Activated CD4-positive, CD25-positive, alpha-beta regulatory T cell treated with anti-CD3 and anti-CD28 coated beads, Interleukin-2, amount 50 U/mL, for 16 hours (primary cell): ENCODE data around the gene EN2.

Experiments
- DNase-seq: peaks from one replicate; pipeline ENCODE4 v3.0.0-alpha.2; 2020; ENCODE audit warnings: low read depth, low spot score

EN2 gene

DNA sequence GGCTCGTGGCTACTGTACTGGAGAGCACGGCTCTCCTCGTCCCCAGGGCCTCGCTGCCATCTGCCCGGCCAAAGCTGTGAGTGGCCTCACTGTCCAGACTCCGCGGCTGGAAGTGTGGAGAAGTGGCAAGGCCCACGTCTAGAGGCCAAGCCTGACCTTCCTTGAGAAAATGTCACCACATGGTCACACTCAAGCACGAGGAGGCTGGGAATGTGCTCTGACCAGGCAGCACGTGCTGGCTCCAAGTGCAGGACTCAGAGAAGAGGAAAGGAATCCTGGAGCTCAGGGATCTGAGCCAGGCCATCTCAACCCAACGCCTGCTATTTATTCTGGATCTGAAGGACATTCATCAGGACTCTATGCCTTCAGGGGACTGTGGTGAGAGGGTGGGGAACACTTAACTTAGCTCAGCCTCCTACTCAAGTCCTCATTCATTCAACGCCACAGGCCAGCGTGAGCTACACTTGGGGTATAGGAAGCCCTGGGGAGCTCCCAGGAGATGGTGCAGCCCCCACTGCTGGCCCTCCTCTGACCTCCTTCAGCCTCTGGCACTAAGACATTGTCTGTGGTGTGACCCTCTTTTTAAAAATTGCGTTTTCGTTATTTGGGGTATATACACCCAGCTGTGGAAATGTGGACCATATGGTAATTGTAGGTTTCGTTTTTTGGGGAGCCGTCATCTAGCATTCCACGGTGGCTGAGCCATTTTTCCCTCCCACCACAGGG lies 29.0 kb downstream of the EN2 start:
- no peak for DNase-seq

DNA sequence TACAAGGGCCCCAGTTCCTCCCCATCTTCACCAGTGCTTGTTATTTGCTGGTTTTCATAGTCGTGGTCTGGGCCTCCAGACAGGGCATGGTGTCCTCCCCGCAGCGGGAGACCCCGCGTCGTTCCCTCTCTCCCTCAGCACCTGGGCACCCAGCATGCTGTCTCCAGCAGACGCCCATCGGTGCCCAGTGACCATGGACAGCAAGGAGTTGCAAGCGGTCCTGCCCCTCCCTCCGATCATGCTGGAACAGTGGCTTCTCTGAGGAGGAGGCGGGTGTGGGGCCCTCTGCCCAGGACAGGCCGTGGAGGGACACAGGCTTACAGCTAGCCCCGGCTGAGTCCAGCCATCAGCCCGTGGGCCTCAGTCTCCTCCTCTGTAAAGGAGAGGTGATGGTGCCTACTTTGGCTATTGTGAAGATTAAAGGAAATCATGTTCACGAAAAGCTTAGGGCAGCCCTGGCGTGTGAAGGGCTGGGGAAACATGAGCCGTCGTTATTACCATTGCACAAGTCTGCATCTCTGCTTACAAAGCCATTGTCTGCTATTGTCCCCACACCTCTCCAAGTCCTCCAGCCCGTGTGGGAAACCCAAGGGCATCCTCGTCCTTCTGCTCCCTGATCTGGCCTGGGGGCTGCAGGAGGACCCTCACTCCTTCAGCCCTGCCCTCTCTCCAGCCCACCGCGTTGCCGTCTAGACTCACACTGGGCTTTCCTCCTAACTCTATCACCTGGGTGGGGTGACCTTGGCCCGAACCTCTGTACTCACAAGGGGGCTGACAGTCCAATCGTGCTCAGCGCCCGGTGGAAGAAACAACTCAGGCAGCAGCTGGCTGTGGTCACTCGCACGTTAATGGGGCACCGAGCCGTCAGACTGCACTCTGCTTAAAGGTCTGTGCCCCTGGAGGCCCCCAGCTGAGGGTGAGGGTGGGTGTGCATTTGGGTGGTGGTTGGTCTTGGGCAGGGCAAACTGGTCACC lies 29.9 kb downstream of the EN2 start:
- no peak for DNase-seq

DNA sequence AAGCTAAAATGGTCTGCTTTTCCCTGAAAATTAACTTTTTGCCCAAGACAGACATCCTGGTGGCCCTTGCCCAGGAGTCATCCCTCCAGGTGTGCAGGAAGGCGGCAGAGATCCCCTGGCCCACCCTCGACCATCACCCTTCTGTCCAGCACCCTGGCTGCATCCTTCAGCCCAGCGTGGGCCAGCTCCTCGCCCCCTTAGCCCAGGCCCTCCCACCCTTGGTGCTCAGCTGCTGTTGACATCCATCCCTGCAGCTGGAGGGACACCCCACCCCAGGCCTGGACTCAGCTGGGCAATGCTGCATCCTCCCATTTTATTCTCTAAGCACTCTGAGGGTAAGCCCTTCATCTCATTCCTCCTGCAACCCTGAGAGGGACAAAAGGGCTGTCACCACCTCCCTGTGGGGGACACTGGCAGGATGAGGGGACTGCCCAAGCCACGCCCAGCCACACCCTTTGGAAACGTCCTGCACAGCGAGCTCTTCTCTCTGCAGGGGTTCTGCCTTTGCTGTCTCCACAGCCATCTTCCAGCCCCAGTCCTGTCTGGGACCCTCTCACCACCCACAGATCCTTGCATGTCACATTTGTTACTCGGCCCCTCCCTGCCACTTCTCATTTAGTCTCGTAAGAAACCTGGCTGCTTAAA lies 30.7 kb downstream of the EN2 start:
- DNase-seq, result no peak

DNA sequence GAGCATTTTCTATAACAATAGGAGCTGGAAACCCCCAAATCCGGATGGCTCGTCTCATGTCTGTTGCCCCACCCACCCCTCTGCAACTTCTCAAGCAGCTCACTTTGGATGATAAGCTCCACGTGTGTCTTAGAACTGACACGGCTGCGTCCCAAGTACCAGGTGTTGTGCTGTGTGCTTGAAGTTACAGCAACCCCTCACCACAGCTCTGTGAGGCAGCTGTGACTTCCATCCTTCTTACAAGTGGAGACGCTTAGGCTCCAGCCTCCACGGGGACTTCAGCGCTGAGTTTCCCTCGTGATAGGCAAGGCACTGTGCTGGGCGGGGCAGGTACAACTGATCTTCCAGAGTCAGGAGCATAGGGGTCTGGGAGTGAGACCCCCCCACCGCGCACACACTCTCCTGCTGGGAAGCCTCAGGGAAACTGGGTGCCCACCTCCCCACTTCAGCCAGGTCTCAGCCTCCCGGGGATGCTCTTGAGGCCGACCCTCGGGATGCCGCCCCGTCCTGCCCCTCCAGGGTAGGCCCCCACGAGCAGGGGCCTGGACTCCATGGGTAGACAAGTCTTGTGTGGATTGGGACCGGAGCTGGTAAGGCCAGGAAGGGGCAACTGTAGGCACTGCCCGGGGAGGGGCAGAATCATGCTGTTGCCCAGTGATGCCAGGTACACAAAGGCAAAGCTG lies 31.4 kb downstream of the EN2 start:
- DNase-seq, result no peak

DNA sequence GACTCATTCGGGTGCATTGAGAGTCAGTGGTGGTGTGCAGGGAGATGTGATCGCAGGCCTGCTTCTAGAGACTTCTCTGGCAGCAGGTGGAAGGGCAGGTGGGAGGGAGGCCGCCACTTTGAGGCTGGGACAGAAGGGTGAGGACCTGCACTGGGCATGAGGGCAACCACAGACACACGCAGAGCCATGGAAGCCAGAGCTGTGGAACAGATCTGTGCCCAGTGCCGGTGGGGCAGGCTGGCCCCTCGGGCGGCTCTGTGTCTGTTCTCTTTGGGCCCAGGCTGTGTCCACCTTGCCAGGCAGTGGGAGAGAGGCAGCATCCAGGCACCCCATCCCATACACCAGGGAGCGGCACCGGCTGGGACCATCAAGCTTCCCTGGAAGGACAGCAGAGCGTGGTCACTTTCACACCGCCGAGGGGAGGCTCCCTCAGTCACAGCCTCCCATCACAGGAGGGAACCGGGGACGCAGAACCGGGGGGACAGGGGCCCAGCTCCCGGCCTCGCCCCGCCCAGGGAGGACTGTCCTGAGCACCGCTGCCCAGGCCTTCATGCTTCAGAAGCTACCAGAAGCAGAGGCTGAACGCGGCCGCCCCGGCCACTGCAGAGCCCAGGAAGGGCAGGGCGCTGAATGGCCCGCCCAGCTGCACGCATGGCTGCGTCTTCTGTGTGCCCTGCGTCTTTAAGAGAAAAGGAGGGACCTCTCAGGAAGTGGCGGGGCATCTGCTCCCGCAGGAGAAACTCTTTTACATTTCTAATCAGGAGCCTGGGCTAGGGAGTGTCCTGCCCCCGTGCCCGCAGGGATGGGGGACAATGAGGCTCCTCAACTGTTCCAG lies 32.1 kb downstream of the EN2 start:
- DNase-seq, result no peak

DNA sequence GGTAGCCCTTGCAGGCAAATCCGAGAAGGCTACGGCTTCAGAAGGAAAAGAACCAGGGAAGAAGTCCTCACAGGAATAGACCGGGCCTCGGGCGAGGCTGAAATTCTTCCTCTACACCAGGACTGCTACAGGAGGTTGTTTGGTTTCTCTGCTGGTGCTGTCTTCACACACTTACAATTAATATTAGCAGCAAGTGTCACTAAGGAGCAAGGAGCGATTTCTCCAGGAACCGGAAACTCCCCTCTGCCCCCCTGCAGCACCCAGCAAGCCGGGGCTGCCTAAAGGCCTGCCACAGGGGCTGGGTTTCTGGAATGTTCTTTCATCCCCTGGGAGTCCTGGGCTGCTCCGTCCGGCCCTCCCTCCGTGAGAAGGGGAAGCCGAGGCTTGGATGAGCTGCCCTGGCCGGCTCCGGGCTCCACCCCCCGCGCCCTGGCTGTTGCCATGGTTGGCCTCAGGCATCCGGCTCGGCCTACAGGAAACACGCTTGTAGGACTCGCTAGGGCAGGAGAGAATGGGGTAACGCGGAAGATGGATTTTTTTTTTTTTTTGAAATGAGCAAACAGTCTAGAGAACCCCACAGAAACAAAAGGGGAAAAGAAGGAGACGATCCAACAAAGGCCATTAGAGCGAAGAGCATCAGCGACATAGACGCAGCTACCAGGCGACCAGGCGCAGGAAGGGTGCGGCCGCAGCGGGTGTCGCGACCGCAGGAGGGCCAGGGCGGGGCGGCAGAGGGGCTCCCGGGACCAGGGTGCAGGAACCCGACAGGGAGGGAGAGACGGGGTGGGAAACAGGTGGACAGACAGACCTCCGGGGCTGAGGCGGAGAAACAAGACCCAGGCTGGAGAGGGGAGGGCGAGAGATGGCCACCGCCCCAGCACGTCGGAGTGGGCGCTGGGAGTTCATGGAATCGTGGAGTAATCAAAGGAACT lies 33.0 kb downstream of the EN2 start:
- DNase-seq, result no peak

DNA sequence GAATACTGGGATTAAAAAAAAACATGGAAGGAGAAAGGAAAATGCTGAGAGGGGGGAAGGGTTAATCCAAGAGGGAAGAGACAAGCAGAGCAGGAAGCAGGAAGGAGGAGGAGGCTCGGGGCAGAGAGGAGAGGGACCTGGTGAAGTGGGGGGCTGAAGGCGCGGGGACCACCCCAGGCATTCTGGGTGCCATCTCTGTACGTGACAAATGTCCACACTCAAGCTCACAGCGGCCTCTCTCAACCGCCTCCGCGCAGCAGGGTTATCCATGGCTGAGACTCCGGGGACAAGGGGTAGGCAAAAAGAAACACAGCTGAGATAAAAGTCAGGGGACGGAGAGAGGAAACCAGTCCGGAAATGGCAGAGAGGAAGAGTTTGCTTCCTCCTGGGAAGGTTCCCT lies 33.9 kb downstream of the EN2 start:
- DNase-seq, result no peak

DNA sequence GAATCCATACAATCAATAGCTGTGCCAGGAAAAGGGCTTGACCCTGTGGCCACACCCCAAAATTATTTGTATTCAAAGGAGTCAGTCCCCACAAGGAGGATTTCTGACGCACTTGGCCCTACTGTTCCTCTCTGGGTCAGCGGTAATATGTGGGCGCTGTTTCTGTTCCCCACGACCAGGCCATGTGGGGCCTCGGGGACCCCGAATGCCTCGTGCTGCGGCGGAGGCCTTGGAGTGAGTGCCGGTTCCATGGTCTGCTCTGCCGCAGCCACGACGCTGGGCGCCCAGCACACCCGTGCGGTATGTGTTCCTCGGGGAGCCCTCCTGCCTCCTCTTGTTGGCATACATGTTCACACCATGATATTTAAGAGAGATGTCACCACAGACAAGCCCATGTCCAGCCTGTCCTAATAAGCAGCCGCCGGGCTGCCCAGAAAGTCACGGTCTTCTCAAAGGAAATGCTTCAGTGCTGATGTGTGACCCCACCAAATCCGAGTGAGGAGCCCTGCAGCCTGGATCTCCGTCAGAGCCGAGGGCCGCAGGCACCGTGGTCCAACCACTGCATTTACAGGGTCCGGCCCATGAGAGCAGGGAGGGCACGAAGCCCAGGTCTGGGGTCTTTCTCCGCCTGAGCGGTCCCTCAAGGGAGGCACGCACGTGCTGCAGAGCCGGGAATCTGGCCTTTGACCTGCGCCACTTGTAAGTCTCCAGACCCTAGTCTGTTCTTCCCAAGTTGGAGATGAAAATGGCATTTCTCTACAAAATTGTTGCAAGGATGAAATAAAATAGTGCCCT lies 36.0 kb downstream of the EN2 start:
- no peak for DNase-seq

DNA sequence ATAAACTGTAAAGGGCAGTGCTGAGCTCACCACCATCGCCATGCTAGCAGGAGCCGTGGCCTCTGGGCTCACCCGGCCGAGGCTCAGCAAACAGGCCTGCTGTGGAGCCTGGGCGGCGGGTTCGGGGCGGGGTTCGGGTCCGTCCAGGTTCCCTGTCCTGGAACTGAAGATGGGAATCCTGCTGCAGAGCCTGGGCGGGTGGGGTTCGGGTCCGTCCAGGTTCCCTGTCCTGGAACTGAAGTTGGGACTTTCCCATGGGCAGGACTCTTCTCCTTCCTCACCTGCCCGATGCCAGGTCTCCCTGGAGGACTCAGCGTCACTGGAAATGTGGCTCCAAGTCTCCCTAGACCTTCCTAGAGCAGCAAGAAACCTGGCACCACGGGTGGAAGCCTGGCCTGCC lies 36.6 kb downstream of the EN2 start:
- DNase-seq, result no peak

DNA sequence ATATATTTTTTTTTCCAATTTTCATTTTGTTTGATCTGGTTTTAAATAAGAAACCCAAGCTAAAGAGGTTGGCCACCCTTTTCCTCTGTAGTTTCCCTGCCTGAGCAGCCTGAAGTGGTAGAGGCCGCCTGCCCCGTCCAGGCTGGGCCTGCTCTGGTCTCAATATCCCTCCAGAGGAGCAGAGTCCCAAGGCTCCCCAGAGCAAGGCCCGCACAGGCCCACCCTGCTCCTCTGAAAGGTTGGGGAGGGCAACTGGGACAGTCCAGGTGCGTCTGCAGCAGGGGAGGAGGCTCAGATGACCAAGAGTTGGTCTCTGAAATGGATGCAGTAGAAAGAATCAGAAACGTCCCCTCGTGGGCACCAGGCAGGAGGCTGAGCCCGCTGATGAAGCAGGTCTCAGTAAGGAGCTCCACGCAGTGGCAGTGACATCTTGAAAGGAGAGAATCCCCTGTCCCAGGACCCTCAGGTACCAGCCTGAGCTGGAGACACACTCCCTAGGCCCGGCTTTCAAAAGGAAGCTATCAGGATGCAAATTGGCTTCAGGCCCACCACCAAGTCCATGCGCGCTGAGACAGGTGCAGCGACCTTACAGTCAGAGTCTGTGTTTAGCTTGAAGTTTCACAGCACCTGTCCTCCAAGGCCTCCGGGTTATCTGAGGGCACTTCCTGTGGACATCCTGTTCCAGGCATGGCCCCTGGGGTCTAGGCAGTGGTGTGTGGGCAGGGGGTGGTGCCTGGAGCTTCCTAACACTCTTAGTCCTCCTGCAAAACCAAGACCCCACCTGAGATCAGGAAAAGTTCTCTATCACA lies 37.7 kb downstream of the EN2 start:
- DNase-seq, result no peak

DNA sequence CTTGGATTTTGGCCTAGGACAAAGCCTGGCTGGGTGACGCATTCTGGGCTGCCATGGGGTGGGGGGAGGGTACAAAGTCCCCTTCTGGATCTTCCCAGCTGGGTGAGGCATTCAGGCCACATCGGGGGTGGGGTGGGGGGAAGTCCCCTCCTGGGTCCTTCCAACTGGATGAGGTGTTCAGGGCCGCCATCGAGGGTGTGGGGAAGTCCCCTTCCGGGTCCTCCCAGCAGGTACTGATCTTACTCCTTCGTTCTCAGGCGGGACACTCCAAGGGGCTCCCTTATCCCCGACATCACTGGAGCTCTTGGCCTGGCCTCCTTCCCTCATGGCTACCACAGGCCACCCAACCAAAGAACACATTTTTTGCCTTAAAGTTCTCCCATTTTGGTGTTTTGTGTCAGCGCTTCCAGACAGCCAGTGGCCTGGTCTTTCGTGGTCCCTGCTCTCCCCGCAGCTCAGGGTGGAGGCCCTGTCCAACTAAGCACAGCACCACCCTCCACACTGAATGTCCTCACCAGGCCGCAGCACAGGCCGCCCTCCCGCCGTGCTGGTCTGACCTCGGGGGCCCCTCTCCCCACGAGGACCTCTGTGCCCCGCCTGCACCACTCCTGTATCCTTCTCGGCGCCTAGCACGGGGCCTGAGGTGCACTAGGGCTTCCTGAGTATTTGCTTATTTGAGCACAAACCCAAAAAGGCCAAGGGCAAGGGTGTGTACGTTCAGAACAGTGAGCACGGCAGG lies 38.5 kb downstream of the EN2 start:
- no peak for DNase-seq

DNA sequence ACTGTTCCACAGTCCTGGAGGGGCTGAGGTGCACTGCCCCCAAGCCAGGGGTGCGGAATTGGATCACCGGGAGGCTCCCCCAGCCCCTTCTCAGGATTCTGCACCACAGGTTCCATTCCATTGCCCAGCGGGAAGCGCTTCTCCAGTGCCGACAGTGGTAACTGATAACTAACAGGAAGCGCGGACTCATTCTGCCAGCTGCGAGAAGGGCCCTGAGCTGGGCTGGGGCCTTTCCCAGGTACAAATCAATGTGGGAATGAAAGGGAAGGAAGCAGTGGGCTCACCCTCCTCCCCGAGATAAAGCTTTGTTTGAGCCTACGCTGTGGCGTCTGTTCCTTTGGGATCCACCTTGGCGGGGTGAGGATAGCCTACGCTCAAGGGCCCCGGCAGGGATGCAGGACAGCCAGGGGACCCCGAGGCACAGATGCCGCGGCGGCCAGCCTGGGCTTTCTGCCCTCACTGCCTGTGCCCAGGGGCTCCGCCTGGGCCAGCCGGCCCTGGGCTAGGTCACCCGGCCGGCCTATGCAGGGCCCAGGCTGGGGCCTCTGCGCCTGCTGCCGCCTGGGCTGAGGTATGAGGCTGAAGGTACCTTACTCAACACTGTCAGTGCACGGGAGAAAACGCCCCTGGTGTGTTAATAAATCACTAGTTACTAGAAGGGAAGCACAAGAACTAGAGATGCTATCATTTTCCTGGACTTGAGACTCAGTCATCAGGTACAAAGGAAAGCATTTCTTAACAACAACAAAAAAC lies 39.4 kb downstream of the EN2 start:
- no peak for DNase-seq

DNA sequence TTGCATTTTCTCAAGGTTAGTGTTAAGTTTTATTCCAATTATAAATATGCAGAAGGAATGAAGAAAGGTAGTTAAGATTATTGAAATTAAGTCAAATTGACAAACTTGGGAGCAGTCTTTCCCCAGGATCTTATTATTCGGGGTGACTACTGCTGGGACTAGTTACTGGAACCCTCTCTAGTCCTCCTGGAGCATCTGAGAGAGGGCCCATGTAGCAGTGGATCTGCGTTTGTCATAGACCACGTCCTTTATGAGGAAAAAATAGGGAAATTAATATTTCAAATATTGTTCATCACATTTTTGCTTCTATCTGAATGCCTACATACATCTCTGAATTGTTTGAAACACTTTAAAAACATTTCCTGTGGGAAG lies 47.5 kb downstream of the EN2 start:
- no peak for DNase-seq

DNA sequence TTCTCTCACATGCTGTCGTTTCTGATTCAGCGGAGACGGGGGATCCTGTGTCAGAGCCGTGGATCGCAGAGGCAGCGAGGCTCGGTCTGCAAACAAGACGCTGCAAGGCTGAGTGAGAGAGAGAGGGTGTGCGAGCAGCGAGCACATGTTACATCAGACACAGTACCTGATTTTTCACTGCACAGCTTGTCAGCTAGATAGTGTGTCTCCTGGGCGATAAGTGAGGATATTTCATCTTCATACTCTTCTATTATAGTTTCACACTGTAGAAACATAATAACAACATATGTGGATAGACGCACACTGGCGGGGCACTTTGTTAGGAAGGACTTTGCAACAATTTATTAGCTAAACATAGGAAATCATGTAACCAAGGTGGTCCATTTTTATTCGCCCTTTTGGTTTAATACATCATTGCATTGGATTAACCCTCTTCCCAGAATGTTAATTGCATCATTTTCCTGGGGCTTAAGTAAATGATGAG lies 49.0 kb downstream of the EN2 start:
- no peak for DNase-seq

DNA sequence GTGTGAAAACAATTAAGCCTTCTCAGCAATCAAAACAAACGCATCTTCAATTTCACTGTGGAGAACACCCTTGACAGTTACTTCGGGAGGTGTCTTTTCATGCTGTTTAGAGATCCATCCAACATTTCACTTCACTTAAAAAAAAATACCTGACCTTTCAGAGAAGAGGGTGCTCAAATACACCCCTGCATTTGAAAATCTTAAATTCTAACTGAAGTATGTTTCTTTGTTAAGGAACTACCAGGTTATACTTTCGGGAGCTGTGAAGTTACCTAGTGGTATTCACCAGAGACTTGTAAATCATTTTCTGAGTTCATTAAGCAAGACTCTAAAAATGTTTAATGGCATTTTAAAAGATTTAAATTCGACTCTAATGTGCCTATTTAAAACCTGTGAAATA lies 49.6 kb downstream of the EN2 start:
- no peak for DNase-seq
